NCI-H345 treated with DMSO at 0.1 percent for 48 hours (cell line): ENCODE data around the gene PRSS2.
"Not testable (repeated sequence)": the region's sequence is repeated elsewhere in the genome, so short reads cannot be mapped to it uniquely, and the experiment has no call there.

Experiments
- DNase-seq: peaks from one replicate; lab custom pipeline; 2025; ENCODE audit not compliant: unreplicated experiment; lab: John Stamatoyannopoulos, UW

The PRSS2 gene

GRCh38 chr7:142758312-142758711 is 12.5 kb upstream of the PRSS2 start:
- DNase-seq: not testable (repeated sequence)

GRCh38 chr7:142759433-142759832 is 11.3 kb upstream of the PRSS2 start:
- DNase-seq: no peak

- DNase-seq: no peak
Measured at GRCh38 chr7:142760071-142760642, 10.6 kb upstream of the PRSS2 start.

GRCh38 chr7:142761606-142762005 is 9.2 kb upstream of the PRSS2 start:
- DNase-seq: not testable (repeated sequence)

GRCh38 chr7:142762104-142762503 is 8.7 kb upstream of the PRSS2 start:
- DNase-seq: no peak

- no peak for DNase-seq
Measured at GRCh38 chr7:142767451-142767850, 3.3 kb upstream of the PRSS2 start.

- no peak for DNase-seq
Measured at GRCh38 chr7:142767861-142768260, 2.9 kb upstream of the PRSS2 start.

GRCh38 chr7:142768885-142769284 is 1.9 kb upstream of the PRSS2 start:
- DNase-seq: not testable (repeated sequence)

- DNase-seq: peak; percentile 94
Measured at GRCh38 chr7:142771353-142771723, 568 bp downstream of the PRSS2 start.

- DNase-seq: no peak
Measured at GRCh38 chr7:142772051-142772450, 1.3 kb downstream of the PRSS2 start.

GRCh38 chr7:142772673-142773072 is 1.9 kb downstream of the PRSS2 start:
- no peak for DNase-seq

- no peak for DNase-seq
Measured at GRCh38 chr7:142773230-142773629, 2.5 kb downstream of the PRSS2 start.

- no peak for DNase-seq
Measured at GRCh38 chr7:142773937-142774744, 3.4 kb downstream of the PRSS2 start.

GRCh38 chr7:142774826-142775225 is 4.1 kb downstream of the PRSS2 start:
- DNase-seq: no peak

GRCh38 chr7:142775351-142776115 is 4.8 kb downstream of the PRSS2 start:
- DNase-seq: not testable (repeated sequence)

- DNase-seq: no peak
Measured at GRCh38 chr7:142776206-142776844, 5.6 kb downstream of the PRSS2 start.

GRCh38 chr7:142776845-142777225 is 6.1 kb downstream of the PRSS2 start:
- not testable (repeated sequence) for DNase-seq

GRCh38 chr7:142777318-142777717 is 6.5 kb downstream of the PRSS2 start:
- no peak for DNase-seq

- DNase-seq: peak; percentile 88
Measured at GRCh38 chr7:142782922-142783900, 12.4 kb downstream of the PRSS2 start.

GRCh38 chr7:142784096-142784495 is 13.3 kb downstream of the PRSS2 start:
- DNase-seq: no peak
